Endothelial cell of umbilical vein (primary cell): ENCODE measurements around the gene PPP2R5B. TPM values are rescaled to one million over a fixed set of nuclear protein-coding genes. Genes with fewer than 3 reads are reported as not detected.

ENCODE experiments used
- BruUV-seq: library from RNA; stranded (reverse); fragments of 400-500 nt; replicated peaks from 2 replicates; lab custom pipeline; 2021; lab: Mats Ljungman, UMichigan
- CTCF ChIA-PET: fragments of 300-600, 350-600 bp; sonication (Branson Sonifier 250); formaldehyde crosslinking; loops from one replicate; lab custom pipeline; 2021; ENCODE audit warnings: antibody characterized with exemption, inconsistent platforms; lab: Charles Lee
- POLR2A ChIA-PET: fragments of 300-600, 350-600 bp; sonication (Branson Sonifier 250); formaldehyde crosslinking; loops from one replicate; lab custom pipeline; 2021; ENCODE audit warnings: antibody characterized with exemption, inconsistent platforms; lab: Charles Lee
- DNase-seq: peaks from one replicate; pipeline ENCODE4 v3.0.0-alpha.2; 2011; ENCODE audit warnings: low read depth, low spot score
- FAIRE-seq: peaks from 2 replicates; lab custom pipeline; 2011; peaks lifted over from hg19 to GRCh38; lab: Jason Lieb, UNC
- H2AFZ ChIP-seq: 2 replicates; pipeline ENCODE4 v1.6.0; 2012; ENCODE audit warnings: low read depth, low read length, control low read depth, inconsistent platforms
- H3K27ac ChIP-seq: 2 replicates; pipeline ENCODE4 v1.5.1; 2011; ENCODE audit warnings: low read depth, mild to moderate bottlenecking, control low read depth, low read length, moderate library complexity; ENCODE audit not compliant: insufficient read depth
- H3K27me3 ChIP-seq, 2 experiments: 2 replicates each; pipeline versions ENCODE4 v1.6.0 to v1.6.1; 2011; ENCODE audit warnings: low read length in 2 of 2, mixed read lengths in 1 of 2; ENCODE audit not compliant: control insufficient read depth in 2 of 2, insufficient read depth in 2 of 2
- H3K36me3 ChIP-seq, 2 experiments: 2 replicates in 1 of 2; 3 replicates in 1 of 2; pipeline ENCODE4 v1.5.1; 2011; ENCODE audit warnings: low read length in 2 of 2, mild to moderate bottlenecking in 1 of 2, moderate library complexity in 1 of 2; ENCODE audit not compliant: control insufficient read depth in 2 of 2, insufficient read depth in 2 of 2; ENCODE audit errors: extremely low read depth in 1 of 2
- H3K4me1 ChIP-seq: 3 replicates; pipeline ENCODE4 v1.5.1; 2011; ENCODE audit warnings: mild to moderate bottlenecking, low read length; ENCODE audit not compliant: control insufficient read depth, insufficient read depth; ENCODE audit errors: extremely low read depth
- H3K4me2 ChIP-seq: 2 replicates; pipeline ENCODE4 v1.6.1; 2011; ENCODE audit warnings: low read length, control low read depth, mixed read lengths; ENCODE audit not compliant: insufficient read depth
- H3K4me3 ChIP-seq, 3 experiments: fragments of 200-600 bp in 1 of 3; sonication (generic), shearing (Covaris generic) in 1 of 3; replicated peaks in 1 of 3; 2 replicates each; pipeline ENCODE4 v1.5.1; 2011 to 2016; ENCODE audit warnings: control low read depth in 3 of 3, low read length in 3 of 3, mild to moderate bottlenecking in 2 of 3, inconsistent platforms in 1 of 3, low read depth in 1 of 3, moderate library complexity in 1 of 3; ENCODE audit not compliant: insufficient read depth in 1 of 3
- H3K79me2 ChIP-seq: 2 replicates; pipeline ENCODE4 v1.6.0; 2012; ENCODE audit warnings: low read length, inconsistent platforms; ENCODE audit not compliant: control insufficient read depth, insufficient read depth
- H3K9ac ChIP-seq: replicated peaks from 2 replicates; pipeline ENCODE3; 2011; ENCODE audit warnings: low read length, control low read depth; ENCODE audit not compliant: insufficient read depth; ENCODE audit errors: extremely low read depth
- H3K9me1 ChIP-seq: replicated peaks from 3 replicates; pipeline ENCODE4 v1.6.0; 2011; ENCODE audit warnings: mild to moderate bottlenecking, low read length; ENCODE audit not compliant: control insufficient read depth, insufficient read depth; ENCODE audit errors: extremely low read depth
- H3K9me3 ChIP-seq: replicated peaks from 2 replicates; pipeline ENCODE4 v1.5.1; 2012; ENCODE audit warnings: low read length, inconsistent platforms; ENCODE audit not compliant: control insufficient read depth, insufficient read depth
- H4K20me1 ChIP-seq: replicated peaks from 2 replicates; pipeline ENCODE3; 2011; ENCODE audit warnings: mild to moderate bottlenecking, low read length; ENCODE audit not compliant: control insufficient read depth, insufficient read depth; ENCODE audit errors: extremely low read depth
- EZH2 ChIP-seq: IDR thresholded peaks from 2 replicates; pipeline ENCODE4 v1.6.1; 2012; ENCODE audit warnings: borderline replicate concordance, low read depth, mild to moderate bottlenecking, moderate library complexity, low read length, inconsistent platforms; ENCODE audit not compliant: severe bottlenecking
- FOS ChIP-seq: IDR thresholded peaks from 2 replicates; pipeline ENCODE4 v1.6.1; 2011; ENCODE audit warnings: mild to moderate bottlenecking, low read length, moderate library complexity, borderline replicate concordance; ENCODE audit not compliant: insufficient read depth
- GATA2 ChIP-seq: IDR thresholded peaks from 2 replicates; pipeline ENCODE4 v1.7.0; 2011; ENCODE audit warnings: low read depth, mild to moderate bottlenecking, moderate library complexity, mixed read lengths, low read length; ENCODE audit not compliant: insufficient read length, insufficient read depth
- JUN ChIP-seq: IDR thresholded peaks from 2 replicates; pipeline ENCODE4 v1.6.1; 2011; ENCODE audit warnings: borderline replicate concordance, low read depth; ENCODE audit not compliant: insufficient read length, insufficient read depth
- MAX ChIP-seq: IDR thresholded peaks from 2 replicates; pipeline ENCODE4 v1.6.1; 2011; ENCODE audit not compliant: insufficient read depth, insufficient read length
- MYC ChIP-seq: IDR thresholded peaks from one replicate; pipeline ENCODE4 v1.6.1; 2011; ENCODE audit warnings: mild to moderate bottlenecking, low read depth, low read length
- POLR2A ChIP-seq: IDR thresholded peaks from 2 replicates; pipeline ENCODE4 v1.6.1; 2012; ENCODE audit warnings: low read depth, mild to moderate bottlenecking, control low read depth, low read length
- POLR2AphosphoS5 ChIP-seq: IDR thresholded peaks from 2 replicates; pipeline ENCODE4 v1.6.1; 2012; ENCODE audit warnings: low read depth, mild to moderate bottlenecking, control low read depth, low read length, moderate library complexity; ENCODE audit not compliant: insufficient read depth
- dilution Hi-C: fragments of 300-500 bp; cut with MboI; formaldehyde crosslinking; loops from one replicate; pipeline ENCODE4 v1.15.0; 2019; ENCODE audit warnings: low sequenced_read_pairs; ENCODE audit not compliant: extremely low pct_ligation_motif_present
- intact Hi-C: fragments of 100-400 bp; cut with micrococcal nuclease; formaldehyde crosslinking; loops from one replicate; pipeline ENCODE4 v1.10.0; 2022
- polyA plus RNA-seq, 4 experiments: library from polyadenylated mRNA; depleted of rRNA in 3 of 4; stranded (reverse) in 3 of 4; unstranded in 1 of 4; fragments of >200 nt; gene quantifications; 2 replicates each; pipeline versions ENCODE4 v1.2.1 to v1.2.3, GENCODE V29; 2011 to 2012; ENCODE audit warnings: missing spikeins in 1 of 4
- total RNA-seq: library from RNA; stranded (reverse); gene quantifications from 2 replicates; pipeline ENCODE4 v1.2.3, GENCODE V29; 2021
- TF ChIP-seq, protein P1 (sequence below), 2 donors: IDR thresholded peaks; 1 replicate in 1 of 2; 2 replicates in 1 of 2; pipeline ENCODE4 v1.5.1; 2011; ENCODE audit warnings: low read length in 2 of 2, mild to moderate bottlenecking in 2 of 2, moderate library complexity in 2 of 2, control low read depth in 1 of 2, inconsistent platforms in 1 of 2, low read depth in 1 of 2; ENCODE audit not compliant: insufficient read depth in 1 of 2; ENCODE audit errors: extremely low read depth in 1 of 2

The PPP2R5B gene
- total and polyA plus RNA-seq, 2 donors (not counting 3 experiments of a cell fraction or from before 2014, with no cell fraction given): 17.6 to 17.8 TPM

- POLR2A ChIA-PET: interaction anchor here (0.6 kb wide), 1 partner anchor 13 kb away, joined by 3 read pairs; no protein-coding TSS in a partner anchor
- intact Hi-C loops: no loop called here
- TF ChIP-seq MAX: no peak
- TF ChIP-seq, protein P1, sequence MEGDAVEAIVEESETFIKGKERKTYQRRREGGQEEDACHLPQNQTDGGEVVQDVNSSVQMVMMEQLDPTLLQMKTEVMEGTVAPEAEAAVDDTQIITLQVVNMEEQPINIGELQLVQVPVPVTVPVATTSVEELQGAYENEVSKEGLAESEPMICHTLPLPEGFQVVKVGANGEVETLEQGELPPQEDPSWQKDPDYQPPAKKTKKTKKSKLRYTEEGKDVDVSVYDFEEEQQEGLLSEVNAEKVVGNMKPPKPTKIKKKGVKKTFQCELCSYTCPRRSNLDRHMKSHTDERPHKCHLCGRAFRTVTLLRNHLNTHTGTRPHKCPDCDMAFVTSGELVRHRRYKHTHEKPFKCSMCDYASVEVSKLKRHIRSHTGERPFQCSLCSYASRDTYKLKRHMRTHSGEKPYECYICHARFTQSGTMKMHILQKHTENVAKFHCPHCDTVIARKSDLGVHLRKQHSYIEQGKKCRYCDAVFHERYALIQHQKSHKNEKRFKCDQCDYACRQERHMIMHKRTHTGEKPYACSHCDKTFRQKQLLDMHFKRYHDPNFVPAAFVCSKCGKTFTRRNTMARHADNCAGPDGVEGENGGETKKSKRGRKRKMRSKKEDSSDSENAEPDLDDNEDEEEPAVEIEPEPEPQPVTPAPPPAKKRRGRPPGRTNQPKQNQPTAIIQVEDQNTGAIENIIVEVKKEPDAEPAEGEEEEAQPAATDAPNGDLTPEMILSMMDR (IDR thresholded peaks at IDR 0.05; ENCODE audit: extremely low read depth in 1 of 2, insufficient read depth in 1 of 2, low read depth in 1 of 2, low read length in 2 of 2): no peak
- no peak for TF ChIP-seq JUN
- TF ChIP-seq MYC: no peak
- no peak for TF ChIP-seq FOS
- no peak for TF ChIP-seq POLR2AphosphoS5
- TF ChIP-seq EZH2: no peak
- TF ChIP-seq POLR2A: no peak
- TF ChIP-seq GATA2: no peak
Measured at GRCh38 chr11:64898076-64898445, 26.4 kb upstream of the PPP2R5B start.

More at GRCh38 chr11:64898076-64898445, 26.4 kb upstream of the PPP2R5B start:
- no peak for FAIRE-seq
- Histone ChIP-seq H2AFZ (no peak overlapping the region), H3K9me3 (no peaks in the 10 kb centered on the region), H3K9ac (no peak overlapping the region), H4K20me1 (no peaks in the 10 kb centered on the region), H3K9me1 (no peaks in the 10 kb centered on the region), H3K79me2 (no peaks in the 10 kb centered on the region), H3K36me3 (peaks cover 0 to 39% of the 10 kb centered on the region in 2 experiments), H3K27me3 (no peaks in the 10 kb centered on the region), H3K4me2 (no peak overlapping the region), H3K4me1 (no peaks in the 10 kb centered on the region), H3K27ac (no peak overlapping the region), H3K4me3 (no peak overlapping the region)
- dilution Hi-C loops: loop anchor here (10.0 kb wide), 1 partner anchor 53 kb away; the partner anchor contains the start of gene CDC42BPG
- no peak for DNase-seq
- CTCF ChIA-PET: interaction anchor here (0.8 to 0.9 kb wide), 2 partner anchors 10 to 54 kb away, joined by 3 to 5 read pairs; no protein-coding TSS in a partner anchor
- TSS peak; percentile 31 for BruUV-seq
